GM18858 (cell line): Measurements from ENCODE around the gene GIT1.

Source experiments
- ATAC-seq: cut with Tn5 transposase; IDR thresholded peaks from one replicate; pipeline ENCODE4 v1.9.1; 2021; ENCODE audit not compliant: unreplicated experiment

GIT1 gene

GRCh38 chr17:29524692-29525091 is 64.8 kb downstream of the GIT1 start:
- ATAC-seq, result no peak
